Stimulated activated CD8-positive, alpha-beta memory T cell treated with anti-CD3 and anti-CD28 coated beads, Interleukin-7, amount 100 ng/mL, for 24 hours (primary cell): ENCODE measurements around the gene PODXL.
"Not testable (repeated sequence)": the region's sequence is repeated elsewhere in the genome, so short reads cannot be mapped to it uniquely, and the experiment has no call there.

Experiments used
- DNase-seq: peaks from one replicate; pipeline ENCODE4 v3.0.0-alpha.2; 2020; ENCODE audit warnings: low read depth

PODXL gene

GRCh38 chr7:131489881-131490280 is 66.5 kb downstream of the PODXL start:
- no peak for DNase-seq

GRCh38 chr7:131489196-131489595 is 67.2 kb downstream of the PODXL start:
- DNase-seq = no peak

GRCh38 chr7:131488361-131488760 is 68.1 kb downstream of the PODXL start:
- no peak for DNase-seq

DNA sequence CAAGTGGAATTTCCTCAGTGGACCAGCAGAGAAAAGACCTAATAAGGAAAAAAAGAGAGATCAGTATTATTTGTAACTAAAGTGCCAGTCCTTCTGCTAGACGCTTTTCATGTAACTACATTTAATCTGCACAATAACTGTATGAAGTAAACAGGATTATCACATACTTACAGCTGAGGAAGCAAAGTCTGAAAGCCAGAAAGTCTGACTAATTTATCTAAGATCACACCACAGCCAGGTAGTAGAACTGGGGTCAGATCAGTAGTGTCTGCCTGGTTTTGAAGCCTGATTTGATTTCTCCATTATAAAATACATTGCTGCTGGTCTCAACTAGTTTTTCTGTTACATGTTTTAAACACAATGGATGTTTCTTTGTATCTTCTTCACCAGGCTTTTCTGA is 69.2 kb downstream of the PODXL start:
- DNase-seq = no peak

DNA sequence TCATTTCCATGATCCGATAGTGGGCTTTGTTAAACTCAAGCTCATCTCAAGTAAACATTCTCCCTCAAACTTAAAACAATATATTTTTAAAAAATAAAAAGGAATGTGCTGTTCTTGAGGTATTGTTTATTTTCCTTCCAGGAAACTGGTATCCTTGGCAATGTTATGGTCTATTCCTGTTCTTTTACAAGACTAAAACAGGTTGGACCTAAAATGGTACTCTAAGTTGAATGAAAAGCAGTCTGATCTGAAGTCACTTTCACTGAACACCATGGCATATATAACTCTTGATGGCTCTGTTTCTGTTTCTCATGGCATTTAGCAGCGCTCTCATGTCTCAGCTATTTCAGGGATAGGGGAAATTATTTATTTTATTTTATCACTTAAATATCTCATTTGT is 70.1 kb downstream of the PODXL start:
- no peak for DNase-seq

DNA sequence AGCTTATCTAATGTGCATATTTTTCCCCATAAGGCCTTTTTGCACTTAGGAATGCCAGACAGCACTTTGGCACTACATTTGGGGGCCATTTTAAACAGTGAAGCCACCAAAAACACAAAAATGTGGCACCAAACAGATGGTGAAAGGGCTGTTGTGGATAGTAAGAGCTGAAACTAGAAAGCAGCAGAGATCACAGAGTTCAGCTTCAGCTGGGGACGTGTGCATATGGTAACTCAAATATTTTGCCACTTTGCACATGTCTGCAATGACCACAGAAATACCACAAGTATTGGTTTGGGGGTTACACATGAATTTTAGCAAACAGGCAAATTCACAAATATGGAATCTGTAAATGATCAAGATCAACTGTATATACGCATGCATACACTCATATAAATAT is 72.8 kb downstream of the PODXL start:
- no peak for DNase-seq

DNA sequence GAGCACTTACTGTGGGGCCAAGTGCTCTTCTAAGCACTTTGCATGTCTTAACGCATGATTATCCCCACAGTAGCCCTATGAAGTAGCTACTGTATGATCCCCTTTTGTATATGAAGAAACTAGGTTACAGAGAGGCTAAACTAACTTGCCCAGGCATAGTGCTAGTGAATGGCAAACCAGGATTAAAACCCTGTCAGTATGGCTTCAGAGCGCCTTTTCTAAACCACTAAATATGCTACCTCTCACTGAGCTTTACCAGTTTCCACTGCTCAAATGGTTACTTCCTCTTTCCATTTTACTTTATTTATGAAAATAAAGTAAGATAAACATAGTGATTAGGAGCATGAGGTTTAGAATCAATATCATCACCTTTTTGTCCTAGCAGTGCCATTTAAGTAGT is 73.6 kb downstream of the PODXL start:
- no peak for DNase-seq

GRCh38 chr7:131480384-131481315 is 75.8 kb downstream of the PODXL start:
- DNase-seq = no peak

DNA sequence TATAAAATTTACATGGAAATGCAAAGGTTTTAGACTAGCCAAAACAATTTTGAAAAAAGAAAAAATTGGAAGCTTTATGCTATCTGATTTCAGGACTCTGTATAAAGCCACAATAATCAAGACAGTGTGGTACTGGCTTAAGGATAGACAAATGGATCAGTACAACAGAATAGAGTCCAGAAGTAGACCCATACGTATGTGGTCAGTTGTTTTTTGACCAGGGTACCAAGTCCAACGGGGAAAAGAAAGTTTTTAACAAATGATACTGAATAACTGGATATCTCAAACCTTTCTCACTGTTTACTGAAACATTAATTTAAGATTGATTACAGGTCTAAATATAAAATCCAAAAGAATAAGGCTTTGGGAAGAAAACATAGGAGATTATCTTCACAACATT is 79.7 kb downstream of the PODXL start:
- DNase-seq = no peak

DNA sequence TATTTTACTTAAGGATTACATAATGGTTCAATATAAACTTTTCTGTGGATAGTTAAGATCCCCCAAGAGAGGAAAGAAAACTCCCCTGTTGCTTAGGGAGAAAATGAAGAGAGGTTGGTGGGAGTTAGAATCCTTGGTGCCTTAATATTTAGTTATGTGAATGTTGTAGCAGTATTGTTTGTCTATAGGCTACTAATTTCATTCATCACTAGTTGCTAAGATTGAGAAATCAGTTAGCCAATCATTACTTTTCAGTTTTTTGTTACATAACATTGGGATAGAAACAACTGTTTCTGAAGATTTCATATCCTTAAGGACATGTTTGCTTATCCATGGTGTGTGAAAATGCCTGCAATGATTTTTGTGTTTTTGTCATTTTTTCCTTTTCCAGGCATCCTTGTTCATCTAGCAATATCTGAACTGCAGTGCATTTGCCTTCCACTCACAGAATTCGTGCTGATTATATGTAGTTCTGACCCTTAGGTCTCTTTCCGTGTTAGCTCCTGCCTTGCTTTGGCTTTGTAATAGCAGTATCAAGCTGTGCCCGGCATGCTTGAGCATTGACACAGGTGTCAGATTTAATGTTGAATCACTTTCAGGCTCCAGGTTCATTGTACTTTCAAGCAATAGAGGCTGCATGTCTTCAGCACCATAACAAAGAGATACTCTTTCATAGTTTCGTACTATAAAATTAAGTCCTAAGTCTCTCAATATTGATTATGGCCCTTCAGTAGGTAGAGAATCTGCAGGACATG is 85.0 kb downstream of the PODXL start:
- no peak for DNase-seq

DNA sequence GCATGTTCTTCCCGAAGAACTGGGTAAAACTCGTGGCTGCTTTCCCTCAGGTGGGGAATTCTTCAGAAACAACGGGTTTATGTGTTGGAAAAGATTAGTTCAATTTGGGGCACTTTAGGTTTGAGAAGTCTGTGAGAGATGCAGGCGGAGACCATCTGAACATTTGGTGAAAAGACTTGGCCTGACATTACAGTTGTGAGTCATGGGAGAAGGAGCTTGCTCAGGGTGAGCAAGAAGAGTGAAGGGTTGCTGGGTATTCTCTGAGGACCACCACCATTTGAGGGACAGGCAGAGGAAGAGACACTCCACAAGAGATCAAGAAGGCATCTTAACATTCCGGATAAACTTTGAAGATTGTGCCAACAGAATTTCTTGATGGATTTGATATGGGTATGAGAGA is 88.6 kb downstream of the PODXL start:
- DNase-seq = no peak

DNA sequence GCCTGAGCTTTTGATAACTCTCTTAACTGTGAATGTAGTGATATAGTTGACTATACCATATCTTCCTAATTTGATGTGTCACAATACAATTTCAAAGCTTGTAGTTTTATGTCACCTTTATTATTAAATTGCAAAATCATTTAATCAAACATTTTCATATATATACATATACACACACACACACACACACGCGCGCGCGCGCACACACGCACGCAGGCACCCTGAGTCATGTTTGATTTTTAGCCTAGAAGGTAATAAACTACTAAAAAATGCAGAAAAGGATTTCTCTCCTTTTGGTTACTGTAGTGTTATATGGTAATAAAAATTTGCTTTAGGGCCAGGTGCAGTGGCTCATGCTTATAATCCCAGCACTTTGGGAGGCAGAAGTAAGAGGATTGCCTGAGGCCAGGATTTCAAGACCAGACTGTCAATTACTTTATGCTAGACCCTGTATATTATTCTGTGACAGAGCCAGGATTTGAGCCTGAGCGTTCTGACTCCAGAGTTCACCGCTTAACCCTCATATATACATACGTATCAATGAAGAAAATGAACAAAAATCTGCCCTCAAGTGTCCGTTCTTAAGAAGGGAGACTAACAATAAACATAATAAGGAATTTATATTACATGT is 89.6 kb downstream of the PODXL start:
- DNase-seq = no peak

DNA sequence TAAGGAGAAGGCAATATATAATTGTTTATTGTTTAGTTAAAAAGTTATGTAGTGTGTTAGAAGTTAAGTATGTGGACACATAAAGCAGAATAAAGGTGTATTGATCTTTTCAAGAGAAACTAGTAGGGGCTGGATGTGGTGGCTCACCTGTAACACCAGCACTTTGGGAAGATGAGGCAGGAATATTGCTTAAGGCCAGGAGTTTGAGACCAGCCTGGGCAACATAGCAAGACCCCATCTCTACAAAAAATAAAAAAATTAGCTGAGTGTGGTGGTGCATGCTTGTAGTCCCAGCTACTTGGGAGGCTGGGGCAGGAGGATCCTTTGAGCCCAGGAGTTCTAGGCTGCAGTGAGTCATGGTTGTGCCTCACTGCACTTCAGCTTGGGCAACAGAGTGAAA is 93.7 kb downstream of the PODXL start:
- DNase-seq = not testable (repeated sequence)

DNA sequence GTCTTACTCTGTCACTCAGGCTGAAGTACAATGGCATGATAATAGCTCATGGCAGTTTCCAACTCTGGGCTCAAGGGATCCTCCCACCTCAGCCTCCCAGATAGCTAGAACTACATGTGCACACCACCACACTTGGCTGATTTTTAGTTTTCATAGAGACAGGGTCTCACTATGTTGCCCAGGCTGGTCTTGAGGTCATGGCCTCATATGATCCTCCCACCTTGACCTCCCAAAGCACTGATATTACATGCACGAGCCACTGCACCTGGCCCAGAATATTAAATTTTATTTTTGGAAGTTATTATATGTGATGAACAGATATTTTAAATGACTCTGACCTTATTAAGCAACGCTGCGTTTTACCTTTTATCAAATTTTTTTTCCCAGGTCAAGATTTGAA is 94.4 kb downstream of the PODXL start:
- DNase-seq = no peak

DNA sequence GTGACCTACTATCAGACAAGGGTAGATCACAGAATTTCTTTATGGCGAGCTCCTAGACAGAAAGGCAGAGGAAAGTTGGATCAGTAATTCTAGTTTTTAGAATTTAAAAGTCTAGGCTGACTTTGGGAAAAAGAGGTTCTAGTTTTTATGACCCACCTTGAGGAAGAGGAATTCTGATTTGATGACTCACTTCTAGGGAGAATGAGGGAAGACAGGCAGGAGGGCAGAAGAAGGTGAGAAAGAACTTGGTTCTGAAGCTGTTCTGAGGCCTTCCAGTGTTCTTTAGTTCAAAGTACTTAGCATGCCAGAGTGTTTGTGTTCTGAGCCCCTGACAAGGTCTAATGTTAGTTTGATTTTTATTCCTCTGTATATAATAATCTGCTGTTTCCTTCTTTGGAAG is 97.2 kb downstream of the PODXL start:
- DNase-seq = no peak

DNA sequence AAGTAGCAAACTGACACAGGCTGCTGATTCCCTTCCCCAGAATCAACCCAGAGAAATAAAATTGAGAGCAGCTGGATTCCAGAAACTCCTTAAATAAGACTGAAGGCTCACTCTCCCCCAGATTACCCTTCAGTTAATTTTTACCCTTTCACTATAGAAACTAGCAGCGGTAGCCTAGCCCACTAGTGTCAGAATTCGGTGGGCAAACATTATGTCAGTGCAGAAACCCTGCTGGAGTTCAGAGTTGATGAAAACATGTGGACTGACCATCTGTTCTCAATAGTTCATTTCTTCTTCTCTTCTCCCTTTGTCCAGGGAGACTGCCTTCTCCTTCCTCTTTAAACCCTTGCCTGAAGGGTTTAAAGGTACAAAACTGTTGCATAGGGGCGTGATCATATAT is 100.1 kb downstream of the PODXL start:
- no peak for DNase-seq

DNA sequence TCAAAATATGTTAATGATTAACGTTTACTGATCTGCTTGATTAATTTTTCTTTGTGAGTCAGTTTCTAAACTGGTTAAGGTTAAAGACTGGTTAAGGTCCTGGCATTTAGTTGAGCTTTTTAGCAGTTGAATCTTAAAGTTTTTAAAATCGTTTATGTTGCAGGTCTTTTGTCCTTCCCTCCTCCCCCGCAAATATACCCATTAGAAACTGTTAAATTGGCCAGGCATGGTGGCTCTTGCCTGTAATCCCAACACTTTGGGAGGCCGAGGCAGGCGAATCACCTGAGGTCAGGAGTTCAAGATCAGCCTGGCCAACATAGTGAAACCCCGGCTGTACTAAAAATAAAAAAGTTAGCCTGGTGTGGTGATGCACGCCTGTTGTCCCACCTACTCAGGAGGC is 100.9 kb downstream of the PODXL start:
- no peak for DNase-seq

GRCh38 chr7:131455001-131455400 is 101.4 kb downstream of the PODXL start:
- no peak for DNase-seq

DNA sequence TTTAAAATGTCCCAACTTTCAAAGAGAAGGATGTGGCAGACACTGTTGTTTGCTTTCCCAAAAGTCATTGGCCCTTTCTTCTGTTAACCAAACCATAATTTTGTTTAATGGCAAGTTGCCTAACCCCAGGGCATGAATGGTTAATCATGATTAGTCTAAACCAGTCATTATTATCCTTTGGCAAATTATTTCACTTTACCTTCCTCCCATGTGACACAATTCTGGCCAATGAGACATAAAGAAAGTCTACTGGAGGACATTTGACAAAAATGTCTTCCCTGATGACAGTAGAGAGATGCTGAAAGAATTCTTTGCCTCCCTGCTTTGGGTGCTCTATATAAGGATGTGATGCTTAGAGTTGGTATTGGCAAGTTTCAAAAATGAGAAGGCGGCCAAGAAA is 101.9 kb downstream of the PODXL start:
- DNase-seq = no peak
